ENCODE measurements around the gene ATP1A3.
"Not testable (repeated sequence)": the region's sequence is repeated elsewhere in the genome, so short reads cannot be mapped to it uniquely, and the experiment has no call there.

ATP1A3 gene

DNA sequence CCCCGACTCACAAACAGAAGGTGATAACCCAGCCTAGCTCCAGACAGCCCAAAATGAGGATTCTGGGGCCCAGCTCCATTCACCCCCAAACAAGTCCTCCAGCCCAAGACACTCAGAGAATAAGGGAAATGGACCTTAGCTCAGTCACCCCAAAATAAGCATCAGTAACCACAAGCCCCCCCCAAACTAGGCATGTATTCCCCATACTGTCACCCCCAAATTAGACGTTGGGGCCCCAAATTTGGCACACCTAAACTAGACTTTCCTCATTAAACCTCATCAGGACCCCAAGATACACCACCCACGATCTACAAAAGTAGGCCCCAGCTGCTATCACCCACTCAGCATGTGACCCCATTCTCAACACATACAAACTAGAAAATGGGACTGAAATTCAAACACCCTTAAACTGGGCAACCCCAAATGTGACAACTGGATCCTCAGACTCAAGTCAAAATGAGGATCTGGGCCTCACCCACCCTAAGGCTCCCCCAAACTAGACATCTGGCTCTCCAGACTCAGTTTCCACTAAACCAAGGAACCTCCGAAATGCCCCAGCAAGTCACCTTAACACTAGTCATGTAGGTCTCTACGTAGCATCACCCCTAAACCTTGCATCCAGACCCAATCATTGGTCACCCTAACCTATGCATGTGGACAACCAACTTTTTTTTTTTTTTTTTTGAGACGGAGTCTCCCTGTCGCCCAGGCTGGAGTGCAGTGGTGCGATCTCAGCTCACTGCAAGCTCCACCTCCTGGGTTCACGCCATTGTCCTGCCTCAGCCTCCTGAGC, 52.4 kb downstream of the ATP1A3 start:
- no peak for DNase-seq

DNA sequence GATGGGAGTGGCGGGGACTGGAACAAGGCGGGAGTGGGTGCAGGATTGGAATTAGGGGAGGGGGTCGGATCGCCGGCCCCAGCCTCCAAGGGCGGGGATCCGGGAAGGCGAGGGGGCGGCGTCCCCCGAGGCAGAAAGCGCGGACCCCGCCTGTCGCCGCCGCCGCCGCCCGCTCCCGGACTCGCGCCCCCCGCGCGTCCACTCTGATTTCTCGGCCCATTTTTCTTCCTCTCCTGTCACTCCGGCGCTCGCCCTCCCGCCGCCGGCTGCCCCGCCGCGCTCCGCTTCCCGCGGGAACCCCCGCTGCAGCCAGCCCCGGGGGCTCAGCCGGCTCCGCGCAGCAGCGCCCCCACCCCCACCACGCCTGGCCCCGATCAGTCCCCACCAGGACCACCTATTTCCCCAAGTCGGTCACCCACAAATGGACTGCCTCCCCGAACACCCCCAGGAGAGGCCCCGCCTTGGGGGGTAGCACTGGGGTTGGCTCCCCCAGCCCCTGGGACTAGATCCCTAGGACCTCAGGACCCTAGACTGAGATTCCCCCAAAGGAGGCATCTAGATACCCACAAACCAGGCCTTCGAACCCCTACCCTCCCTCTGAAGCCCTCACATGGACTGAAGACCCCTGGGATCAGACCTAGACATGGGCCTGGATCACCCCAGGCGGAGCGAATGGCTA, 53.2 kb downstream of the ATP1A3 start:
- DNase-seq = no peak

DNA sequence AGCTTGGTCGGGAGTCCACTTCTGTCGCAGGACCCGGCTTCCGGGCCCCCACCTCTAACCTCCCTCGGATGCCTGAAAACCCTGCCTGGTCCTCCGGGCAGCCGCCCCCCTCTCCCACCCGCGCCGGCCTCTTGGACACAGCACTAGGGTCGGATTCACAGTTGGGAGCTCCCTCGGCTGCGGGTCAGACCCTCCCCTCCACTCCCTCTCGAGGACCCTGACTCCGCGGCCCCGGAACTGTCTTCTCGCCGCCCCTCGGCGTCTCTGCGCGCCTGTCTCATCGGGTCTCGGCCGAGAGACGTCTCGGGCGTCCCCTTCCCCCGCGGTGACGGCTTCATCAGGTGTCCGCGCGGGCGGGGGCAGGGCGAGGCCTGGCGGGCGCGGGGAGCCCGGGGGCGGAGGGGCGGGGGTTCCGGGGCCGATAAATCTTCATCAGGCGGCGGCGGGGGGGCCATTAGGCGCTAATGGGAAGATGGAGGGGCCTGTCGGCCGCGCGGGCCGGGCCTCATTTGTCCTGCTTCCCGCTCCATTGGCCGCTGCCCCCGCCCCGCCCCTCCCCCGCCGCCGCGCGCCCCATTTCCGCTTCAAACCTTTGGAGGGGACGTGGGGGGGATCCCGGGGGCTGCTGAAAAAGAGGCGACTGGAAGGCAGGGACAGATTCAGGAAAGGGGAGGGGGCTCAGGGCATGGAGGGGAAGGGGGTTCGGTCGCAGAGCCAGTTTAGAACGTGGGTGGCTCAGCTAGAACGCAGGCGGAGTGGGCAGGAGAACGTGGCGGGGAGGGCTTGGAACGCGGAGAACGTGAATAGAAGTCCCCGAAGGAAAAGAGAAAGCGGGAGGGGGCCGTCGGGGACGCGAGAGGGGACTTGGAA, 53.9 kb downstream of the ATP1A3 start:
- peak; percentile 63 for DNase-seq

DNA sequence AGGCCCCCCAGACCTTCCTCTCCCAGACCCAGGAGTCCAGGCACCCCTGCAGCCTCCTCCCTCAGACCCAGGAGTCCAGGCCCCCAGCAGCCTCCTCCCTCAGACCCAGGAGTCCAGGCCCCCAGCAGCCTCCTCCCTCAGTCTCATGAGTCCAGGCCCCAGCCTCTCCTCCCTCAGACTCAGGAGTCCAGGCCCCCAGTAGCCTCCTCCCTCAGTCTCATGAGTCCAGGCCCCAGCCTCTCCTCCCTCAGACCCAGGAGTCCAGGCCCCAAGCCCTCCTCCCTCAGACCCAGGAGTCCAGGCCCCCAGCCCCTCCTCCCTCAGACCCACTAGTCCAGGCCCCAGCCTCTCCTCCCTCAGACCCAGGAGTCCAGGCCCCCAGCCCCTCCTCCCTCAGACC, 54.8 kb downstream of the ATP1A3 start:
- not testable (repeated sequence) for DNase-seq

DNA sequence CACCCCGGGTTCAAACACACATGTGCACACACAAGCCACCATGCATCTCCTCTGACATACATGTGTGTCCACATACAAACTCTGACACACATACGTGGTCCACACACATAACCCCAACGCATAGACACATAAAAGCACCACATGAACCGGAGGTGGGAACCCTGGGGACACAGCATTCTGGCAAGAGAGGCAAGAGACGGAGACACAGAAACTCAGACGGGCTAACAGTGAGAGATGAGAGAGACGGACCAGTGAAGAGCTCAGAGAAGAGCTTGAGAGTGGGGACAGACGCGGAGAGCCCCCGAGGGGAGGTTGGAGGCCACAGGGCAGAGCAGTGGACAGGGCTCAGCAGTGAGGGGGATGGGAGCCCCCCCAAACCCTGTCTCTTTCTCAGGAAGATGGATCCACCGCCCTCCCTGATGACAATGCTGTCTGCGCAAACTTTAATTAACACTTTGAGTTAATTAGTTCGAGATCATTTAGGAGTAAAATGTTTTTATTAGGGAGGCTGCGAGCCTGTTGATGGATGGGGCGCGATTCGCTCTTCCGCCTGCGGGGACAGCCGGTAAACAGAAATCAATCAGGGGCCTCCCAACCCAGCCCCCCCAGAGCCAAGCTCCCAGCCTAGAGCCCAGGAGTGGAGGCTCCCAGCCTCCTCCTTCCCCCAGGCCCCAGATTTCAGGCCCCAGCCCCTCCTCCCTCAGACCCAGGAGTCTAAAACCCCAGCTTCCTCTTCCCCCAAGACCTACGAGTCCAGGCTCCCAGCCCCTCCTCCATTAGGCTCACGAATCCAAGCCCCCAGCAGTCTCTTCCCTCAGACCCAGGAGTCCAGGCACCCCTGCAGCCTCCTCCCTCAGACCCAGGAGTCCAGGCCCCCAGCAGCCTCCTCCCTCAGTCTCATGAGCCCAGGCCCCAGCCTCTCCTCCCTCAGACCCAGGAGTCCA, 56.2 kb downstream of the ATP1A3 start:
- no peak for DNase-seq

DNA sequence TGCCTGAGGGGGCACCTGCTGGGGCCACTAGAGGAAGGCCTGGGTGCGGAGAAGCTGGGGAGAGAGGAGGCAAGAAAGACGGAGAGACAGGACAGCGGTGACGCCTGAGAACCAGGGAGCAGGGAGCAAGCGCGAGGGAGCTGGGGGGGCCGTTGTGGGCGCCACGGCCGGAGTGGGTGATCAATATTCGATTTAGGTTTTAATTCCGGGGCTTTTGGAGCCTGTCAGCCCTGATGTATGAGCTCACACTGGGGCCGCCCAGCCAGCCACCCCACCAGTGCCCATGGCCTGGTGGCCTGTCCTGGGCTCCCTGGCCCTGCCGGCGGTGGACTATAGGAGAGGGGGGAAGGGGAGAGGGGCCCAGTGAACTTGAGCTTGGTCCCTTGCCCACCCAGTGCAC, 57.1 kb downstream of the ATP1A3 start:
- DNase-seq = no peak

DNA sequence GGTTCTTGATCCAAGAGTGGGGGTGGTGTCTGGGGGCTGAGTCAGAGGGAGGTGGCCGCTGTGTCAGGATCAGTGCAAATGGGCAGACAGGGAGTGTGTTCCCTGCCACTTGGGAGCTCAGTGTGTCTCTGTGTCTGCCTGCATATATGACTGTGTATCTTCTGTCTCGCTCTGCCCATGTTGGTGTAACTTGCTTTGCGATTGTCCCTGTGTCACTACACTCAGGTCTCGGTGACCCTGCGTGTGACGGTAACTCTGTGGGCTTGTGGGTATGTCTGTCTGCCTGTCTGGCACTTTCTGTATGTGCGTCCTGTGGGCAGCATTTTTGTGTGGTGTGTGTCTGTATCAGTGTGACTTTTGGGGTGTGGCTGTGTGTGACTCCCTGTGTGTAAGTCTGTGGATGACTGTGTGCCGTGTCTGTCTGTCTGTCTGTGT, 57.6 kb downstream of the ATP1A3 start:
- DNase-seq = no peak

DNA sequence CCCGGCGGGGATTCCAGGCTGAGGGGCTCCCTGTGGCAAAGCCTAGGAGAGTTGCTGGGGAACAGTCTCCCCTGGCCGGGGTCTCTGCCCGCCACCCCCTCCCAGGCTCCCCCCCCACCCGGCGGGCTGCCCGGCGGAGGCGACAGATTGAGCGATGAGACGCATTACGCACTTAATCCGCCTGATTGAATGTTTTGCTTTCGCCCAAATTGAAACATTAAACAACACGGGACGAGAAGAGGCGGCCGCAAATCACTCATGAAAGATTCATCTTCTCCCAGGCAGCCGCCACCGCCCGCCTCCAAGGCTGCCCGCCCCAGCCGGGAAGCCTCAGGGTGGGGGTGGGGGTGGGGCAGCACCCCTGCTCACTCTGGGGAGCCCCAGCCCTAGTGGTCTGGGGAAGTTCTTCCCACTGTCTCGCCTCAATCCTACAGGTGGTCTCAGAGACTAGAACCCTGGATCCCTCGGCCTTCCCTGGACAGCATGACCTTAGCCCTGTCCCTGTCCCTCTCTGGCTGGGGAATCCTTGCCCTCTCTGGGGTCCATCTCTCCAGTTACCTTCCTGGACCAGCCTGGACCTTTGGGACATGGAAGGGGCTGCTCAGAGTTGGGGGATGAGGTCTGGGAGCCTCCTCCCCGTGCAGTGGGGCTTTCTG, 58.1 kb downstream of the ATP1A3 start:
- no peak for DNase-seq

DNA sequence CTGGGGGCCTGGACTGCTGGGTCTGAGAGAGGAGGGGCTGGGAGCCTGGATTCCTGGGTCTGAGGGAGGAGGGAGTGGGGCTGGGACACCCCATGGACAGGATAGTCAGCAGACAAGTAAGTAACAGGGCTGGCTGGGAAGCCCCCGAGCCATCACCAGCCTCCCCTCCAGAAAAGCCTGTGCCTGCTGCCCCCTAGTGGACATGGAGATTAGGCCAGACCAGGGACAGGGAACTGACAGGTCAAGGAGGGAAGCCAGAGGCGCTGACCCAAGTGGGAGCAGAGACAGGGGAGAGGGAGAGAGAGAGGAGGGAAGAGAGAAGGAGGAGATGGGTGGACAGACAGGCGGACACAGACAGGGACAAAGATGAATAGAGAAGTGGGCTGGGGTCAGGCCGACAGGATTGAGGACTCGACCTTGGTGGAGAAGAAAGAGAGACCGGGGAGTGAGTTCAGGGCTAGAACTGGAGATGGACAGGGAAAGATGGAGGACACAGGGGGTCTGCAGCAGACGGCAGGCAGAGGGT, 59.1 kb downstream of the ATP1A3 start:
- peak; percentile 90 for DNase-seq

DNA sequence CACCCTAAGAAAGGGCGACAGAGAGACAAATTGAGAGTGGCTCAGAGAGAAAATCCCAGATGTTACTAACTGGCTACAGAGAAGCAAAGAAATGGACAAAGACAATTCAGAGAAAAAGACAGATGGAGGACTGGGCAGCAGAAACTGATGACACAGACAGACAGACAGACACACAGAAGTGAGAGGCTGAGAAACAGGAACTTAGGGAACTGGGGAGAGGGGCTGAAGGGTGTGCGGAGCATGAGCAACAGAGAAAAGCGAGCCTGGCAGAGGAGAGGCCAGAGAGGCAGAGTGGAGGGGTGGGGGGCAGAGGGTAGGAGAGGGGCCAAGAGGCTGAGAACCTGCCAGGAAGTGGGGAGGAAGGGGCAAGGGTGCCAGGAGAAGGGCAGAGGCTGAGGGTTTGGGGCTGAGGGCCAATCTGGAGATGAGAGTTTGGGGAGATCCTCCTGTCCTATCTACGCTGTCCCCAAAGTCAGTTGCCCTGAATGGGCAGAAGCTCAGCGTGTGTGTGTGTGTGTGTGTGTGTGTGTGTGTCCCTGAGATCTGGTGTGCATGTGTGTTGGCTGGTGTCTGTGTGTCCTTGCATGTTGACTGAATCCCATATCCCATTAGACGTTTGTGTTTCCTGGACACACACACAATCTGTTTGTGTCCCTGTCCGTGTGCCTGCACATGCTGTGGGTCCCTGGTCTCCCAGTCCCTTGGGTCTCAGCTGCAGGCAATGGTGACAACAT, 60.2 kb downstream of the ATP1A3 start:
- DNase-seq = no peak

DNA sequence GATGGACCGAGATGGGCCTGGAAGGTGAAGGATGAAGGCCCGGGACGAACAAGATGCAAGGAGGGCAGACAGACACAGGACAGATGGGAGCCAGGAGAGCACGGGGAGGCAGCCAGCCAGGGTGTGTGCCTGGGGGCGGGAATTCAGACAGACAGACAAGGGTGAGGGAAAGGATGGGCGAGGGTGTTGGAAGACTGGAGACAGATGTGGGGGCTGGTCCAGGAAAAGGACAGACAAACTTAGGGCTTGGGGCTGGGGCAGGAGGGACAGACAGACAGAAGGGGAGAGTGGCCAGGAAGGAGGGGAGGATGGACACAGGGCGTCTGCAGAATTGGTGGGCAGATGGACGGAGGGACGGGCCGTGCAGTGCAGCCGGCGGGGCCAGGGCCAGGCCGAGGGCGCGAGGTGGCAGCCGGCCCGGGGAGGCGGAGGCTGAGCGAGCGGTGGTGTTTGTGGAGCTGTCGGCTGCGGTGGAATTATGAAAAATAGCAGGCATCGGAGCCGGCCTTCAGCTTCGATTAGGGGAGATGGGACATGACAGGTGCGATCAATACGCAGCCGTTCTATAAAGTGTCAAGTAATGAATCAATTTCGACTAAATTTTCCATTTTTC, 61.2 kb downstream of the ATP1A3 start:
- no peak for DNase-seq

DNA sequence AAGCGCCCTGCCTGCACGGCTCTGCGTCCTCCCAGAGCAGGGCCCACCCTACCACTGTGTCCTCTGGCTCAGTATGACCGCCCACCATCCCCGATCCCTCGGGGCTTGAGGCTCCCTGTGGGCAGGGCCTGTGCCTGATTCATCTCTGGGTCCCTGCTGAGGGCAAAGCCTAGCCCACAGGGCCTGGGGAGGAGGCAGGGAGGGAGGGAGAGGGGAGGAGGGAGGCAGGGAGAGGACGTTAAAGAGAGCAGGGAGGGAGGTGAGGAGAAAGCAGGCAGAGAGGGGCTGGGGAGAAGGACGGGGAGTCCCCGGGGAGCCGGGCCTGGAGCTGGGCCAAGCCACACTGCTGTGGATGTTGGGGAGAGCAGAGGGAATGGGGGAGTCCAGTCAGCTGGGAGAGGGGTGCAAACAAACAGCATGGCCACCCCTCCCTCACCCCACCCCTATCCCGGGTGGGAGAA, 61.7 kb downstream of the ATP1A3 start:
- no peak for DNase-seq

DNA sequence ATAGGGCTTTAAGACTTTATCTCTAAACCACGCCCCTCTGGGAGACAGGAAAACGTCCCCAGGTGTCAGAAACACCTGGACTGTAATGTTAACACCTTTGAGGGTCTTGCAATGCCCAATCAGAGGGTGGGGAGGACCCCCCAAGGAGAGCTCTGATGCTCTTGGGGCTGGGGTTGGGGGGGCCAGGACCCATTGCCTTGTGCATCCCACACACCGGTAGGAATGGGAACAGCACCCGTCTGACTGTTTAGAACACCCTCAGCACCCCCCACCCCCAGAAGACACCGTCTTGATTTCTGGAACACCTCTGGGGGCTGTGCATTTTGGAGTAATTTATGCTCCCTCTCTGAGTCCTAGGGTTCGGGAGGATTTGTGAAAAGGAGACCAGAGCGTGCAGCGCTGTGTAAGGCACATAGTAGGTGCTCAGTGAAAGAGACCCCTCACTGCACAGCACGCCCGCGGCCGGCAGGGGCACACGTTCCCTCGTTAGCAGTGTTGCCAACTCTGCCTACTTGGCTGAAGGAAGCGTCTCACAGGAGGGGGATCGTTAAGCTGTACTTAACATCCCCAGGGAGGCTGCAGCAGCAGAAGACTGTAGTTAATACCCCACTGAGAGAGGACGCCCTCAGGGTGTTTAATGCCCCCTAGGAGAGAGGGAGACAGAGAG, 63.0 kb downstream of the ATP1A3 start:
- no peak for DNase-seq

DNA sequence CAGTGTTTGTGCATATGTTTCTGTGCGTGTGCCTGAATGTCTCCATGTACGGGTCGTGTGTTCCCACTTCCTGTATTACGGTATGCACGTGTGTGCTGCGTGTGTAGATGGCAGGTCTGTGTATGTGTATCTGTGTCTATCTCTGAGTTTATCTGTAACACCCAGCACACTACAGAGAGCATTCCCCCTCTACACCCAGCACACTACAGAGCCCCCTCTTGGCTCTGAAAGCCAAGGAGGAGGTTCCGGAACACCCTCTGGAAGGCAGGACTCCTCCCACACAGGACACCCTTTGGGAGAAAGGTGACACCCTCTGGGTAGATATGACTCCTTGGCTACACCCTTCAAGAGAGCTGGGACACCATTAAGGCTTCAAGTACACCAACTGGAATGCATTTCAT, 63.7 kb downstream of the ATP1A3 start:
- DNase-seq = no peak

DNA sequence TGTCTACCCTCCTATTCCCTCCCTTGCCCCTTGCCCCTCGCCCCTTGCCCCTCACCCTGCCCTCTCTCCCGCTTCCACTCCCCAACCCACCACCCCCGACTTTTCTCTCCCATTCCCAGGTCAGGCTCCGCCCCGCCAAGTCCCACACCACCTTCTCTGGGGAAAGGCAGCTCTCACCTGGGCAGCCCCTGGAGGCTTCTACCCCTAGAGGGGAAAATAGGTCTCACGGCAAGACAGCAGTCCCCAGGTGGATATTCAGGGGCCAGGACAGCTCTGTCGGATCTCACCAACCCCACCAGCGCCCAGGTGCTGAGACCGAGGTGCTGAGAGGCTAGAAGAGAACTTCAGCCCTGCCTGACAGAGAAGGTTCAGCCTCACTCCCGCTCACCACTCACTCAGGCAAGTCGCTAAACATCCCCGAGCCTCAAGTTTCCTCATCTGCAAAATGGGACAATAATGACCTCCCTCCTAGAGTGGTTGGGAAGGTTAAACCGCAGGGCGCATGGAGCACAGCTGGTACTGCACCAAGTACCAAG, 64.4 kb downstream of the ATP1A3 start:
- no peak for DNase-seq

DNA sequence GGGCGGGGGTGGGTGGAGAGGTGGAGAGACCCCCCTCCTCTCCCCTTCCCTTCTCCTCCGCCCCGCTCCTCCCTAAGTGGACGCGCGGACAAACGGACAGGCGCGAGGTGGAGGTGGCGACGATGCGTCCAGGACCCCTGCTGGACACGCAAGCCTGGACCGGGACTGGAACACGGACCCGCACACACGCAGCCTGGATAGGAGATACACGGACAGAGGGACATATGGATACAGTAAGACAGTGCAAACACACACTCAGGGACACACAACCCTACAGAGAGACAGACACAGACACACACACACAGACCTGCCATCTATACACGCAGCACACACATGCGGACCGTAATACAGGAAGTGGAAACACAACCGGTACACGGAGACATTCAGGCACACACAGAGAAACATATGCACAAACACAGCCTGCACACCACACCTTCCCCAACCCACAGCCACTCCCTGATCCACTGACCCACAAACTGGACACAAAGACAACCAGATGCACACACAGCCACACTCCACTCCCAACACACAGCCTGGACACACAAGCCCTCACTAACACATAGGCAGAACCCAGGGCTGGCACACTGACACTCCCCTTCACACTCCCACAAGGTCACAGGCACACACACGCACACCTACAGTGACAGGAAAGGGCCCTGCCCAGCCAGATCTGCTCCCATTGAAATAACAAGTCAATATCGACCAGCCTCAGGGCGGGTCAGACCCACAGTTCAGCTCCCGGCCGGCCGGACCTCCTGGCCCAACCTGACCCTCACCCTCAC, 65.1 kb downstream of the ATP1A3 start:
- DNase-seq = no peak

DNA sequence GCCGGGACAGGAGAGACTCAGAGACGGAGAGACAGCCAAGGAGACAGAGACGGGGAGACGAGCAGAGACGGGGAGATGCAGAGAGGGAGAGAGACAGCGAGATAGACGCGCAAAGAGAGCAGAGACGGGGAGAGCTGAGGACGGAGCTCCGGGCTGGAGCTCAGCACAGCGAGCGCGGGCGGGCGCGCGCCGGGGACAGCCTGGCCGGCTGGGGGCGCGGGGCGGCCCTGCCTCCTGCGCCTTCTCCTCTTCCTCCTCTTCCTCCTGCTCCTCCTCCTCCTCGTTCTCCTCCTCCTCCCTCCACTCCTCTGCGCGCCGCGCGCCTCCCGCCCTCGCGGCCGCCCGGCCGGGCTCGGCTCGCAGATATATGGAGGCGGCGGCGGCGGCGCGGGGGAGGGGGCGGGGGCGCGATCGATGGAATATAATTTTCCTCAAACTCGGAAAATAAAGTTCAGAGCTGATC, 65.8 kb downstream of the ATP1A3 start, which contains the start of gene ERFL:
ERFL (minus strand) TSS at position 229 of the 463 bp plus-strand sequence. CDS start 15,530 bp downstream, outside the sequence.
- peak; percentile 52 for DNase-seq

DNA sequence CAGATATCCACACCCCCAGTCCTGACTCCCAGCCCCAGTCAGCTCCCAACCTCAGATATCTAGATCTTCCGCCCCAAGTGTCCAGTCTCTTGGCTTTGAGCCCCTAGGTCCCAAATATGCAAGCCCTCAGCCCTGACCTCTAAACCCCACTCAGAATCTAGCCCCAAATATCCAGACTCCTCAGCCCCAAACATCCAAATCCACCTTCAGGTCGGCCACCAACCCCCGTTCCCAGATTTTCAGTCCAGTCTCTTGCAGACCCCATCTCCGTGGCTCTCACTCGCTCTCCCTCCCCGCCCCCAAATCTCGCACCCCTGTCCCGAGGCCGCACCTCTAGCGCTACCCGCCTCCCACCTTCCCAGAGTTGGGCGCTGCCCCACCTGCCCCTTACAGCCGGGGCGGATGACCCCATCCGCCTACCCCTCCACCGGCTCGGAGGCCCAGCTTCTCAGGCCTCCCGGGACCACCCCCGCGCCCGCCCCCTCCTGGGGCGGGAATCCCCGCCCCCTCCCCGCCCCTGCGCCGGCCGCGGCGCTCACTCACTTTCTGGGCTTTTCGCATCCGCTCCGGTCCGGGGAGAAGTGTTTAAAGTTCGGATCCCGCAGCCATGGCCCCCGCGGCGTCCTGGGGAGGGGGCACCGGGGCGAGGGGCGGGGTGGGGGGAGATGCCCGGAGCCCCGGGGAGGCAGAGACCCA, 66.4 kb downstream of the ATP1A3 start:
- DNase-seq = no peak

All from stimulated activated CD8-positive, alpha-beta memory T cell treated with anti-CD3 and anti-CD28 coated beads, Interleukin-4, amount 100 ng/mL, for 48 hours (primary cell).